GM21367 (cell line): ENCODE results near the gene CDC42EP3.

ENCODE experiments used
- ATAC-seq: cut with Tn5 transposase; IDR thresholded peaks from one replicate; pipeline ENCODE4 v1.9.1; 2021; ENCODE audit not compliant: unreplicated experiment

The CDC42EP3 gene

GRCh38 chr2:37656512-37657423 is 14.7 kb downstream of the CDC42EP3 start:
- ATAC-seq: no peak

GRCh38 chr2:37654932-37655841 is 16.3 kb downstream of the CDC42EP3 start:
- ATAC-seq: peak; percentile 73

GRCh38 chr2:37654419-37654818 is 17.0 kb downstream of the CDC42EP3 start:
- ATAC-seq: no peak

GRCh38 chr2:37653805-37654378 is 17.6 kb downstream of the CDC42EP3 start:
- peak; percentile 28 for ATAC-seq

- ATAC-seq: no peak
Observed at GRCh38 chr2:37653093-37653492, 18.3 kb downstream of the CDC42EP3 start.

GRCh38 chr2:37652199-37652640 is 19.2 kb downstream of the CDC42EP3 start:
- no peak for ATAC-seq

- ATAC-seq: no peak
Observed at GRCh38 chr2:37650548-37651093, 20.8 kb downstream of the CDC42EP3 start.

GRCh38 chr2:37649518-37649917 is 21.9 kb downstream of the CDC42EP3 start:
- ATAC-seq: no peak

- no peak for ATAC-seq
Observed at GRCh38 chr2:37648331-37649011, 23.0 kb downstream of the CDC42EP3 start.

GRCh38 chr2:37647971-37648330 is 23.5 kb downstream of the CDC42EP3 start:
- ATAC-seq: no peak

GRCh38 chr2:37645836-37646235 is 25.6 kb downstream of the CDC42EP3 start:
- ATAC-seq: no peak

- ATAC-seq: no peak
Observed at GRCh38 chr2:37645362-37645761, 26.1 kb downstream of the CDC42EP3 start.

GRCh38 chr2:37644191-37644590 is 27.3 kb downstream of the CDC42EP3 start:
- ATAC-seq: no peak

- no peak for ATAC-seq
Observed at GRCh38 chr2:37643730-37644078, 27.7 kb downstream of the CDC42EP3 start.

GRCh38 chr2:37642907-37643729 is 28.3 kb downstream of the CDC42EP3 start:
- no peak for ATAC-seq

- ATAC-seq: no peak
Observed at GRCh38 chr2:37641582-37642171, 29.8 kb downstream of the CDC42EP3 start.

- ATAC-seq: no peak
Observed at GRCh38 chr2:37639631-37640030, 31.8 kb downstream of the CDC42EP3 start.

GRCh38 chr2:37638973-37639372 is 32.5 kb downstream of the CDC42EP3 start:
- ATAC-seq: no peak

- ATAC-seq: no peak
Observed at GRCh38 chr2:37637985-37638384, 33.5 kb downstream of the CDC42EP3 start.
